Panc1 (cell line): ENCODE measurements around the gene SWAP70. TPM values are rescaled to one million over a fixed set of nuclear protein-coding genes. Genes with fewer than 3 reads are reported as not detected.
"Not testable (repeated sequence)": the region's sequence is repeated elsewhere in the genome, so short reads cannot be mapped to it uniquely, and the experiment has no call there.

ENCODE experiments used
- ATAC-seq: fragments of 200-7000 bp; cut with Tn5 transposase; 2 replicates; pipeline ENCODE4 v1.9.1; 2020; ENCODE audit warnings: mild to moderate bottlenecking, moderate library complexity
- BruUV-seq: library from RNA; stranded (reverse); fragments of 400-500 nt; replicated peaks from 2 replicates; lab custom pipeline; 2021; lab: Mats Ljungman, UMichigan
- CTCF ChIA-PET: fragments of 300-600 bp; sonication (Branson Sonifier 250); formaldehyde crosslinking; loops from one replicate; lab custom pipeline; 2022; ENCODE audit warnings: antibody characterized with exemption; lab: Charles Lee
- POLR2A ChIA-PET: fragments of 300-600 bp; sonication (Branson Sonifier 250); formaldehyde crosslinking; loops from one replicate; lab custom pipeline; 2022; ENCODE audit warnings: antibody characterized with exemption; lab: Charles Lee
- DNase-seq: peaks from one replicate; pipeline ENCODE4 v3.0.0-alpha.2; 2010; ENCODE audit warnings: low read depth, low spot score
- H3K27ac ChIP-seq: 2 replicates; pipeline ENCODE4 v1.5.1; 2011; ENCODE audit warnings: mild to moderate bottlenecking, low read length, inconsistent platforms
- H3K27me3 ChIP-seq: fragments of 200-500 bp; sonication (Bioruptor generic); 2 replicates; pipeline ENCODE4 v1.6.0; 2014; ENCODE audit warnings: low read length, inconsistent platforms; ENCODE audit not compliant: control insufficient read depth, insufficient read depth
- H3K36me3 ChIP-seq: fragments of 200-500 bp; sonication (Bioruptor generic); 2 replicates; pipeline ENCODE4 v1.5.1; 2014; ENCODE audit warnings: inconsistent platforms, mild to moderate bottlenecking, low read length, moderate library complexity; ENCODE audit not compliant: control insufficient read depth, insufficient read depth
- H3K4me1 ChIP-seq: 2 replicates; pipeline ENCODE4 v1.5.1; 2011; ENCODE audit warnings: inconsistent platforms, mild to moderate bottlenecking, low read length, moderate library complexity; ENCODE audit not compliant: control insufficient read depth, insufficient read depth
- H3K4me3 ChIP-seq, 2 experiments: 2 replicates each; pipeline ENCODE4 v1.5.1; 2011 to 2012; ENCODE audit warnings: low read depth in 2 of 2, low read length in 2 of 2, mild to moderate bottlenecking in 2 of 2, inconsistent platforms in 1 of 2, moderate library complexity in 1 of 2
- H3K9me3 ChIP-seq: fragments of 200-500 bp; sonication (Bioruptor generic); 2 replicates; pipeline ENCODE4 v1.5.1; 2014; ENCODE audit warnings: low read depth, mild to moderate bottlenecking, inconsistent platforms, low read length, moderate library complexity; ENCODE audit not compliant: control insufficient read depth, insufficient read depth
- POLR2AphosphoS5 ChIP-seq: IDR thresholded peaks from 2 replicates; pipeline ENCODE4 v1.6.1; 2012; ENCODE audit warnings: mild to moderate bottlenecking, low read depth, low read length, moderate library complexity
- REST ChIP-seq, 2 experiments: IDR thresholded peaks; 2 replicates each; pipeline ENCODE4 v1.6.1; 2011 to 2012; ENCODE audit warnings: low read depth in 2 of 2, control low read depth in 1 of 2, low read length in 1 of 2, mild to moderate bottlenecking in 1 of 2, moderate library complexity in 1 of 2; ENCODE audit not compliant: insufficient read depth in 1 of 2
- TCF7L2 ChIP-seq: IDR thresholded peaks from 2 replicates; pipeline ENCODE4 v1.6.1; 2011; ENCODE audit warnings: mild to moderate bottlenecking, low read depth, low read length, inconsistent platforms
- in situ Hi-C: cut with HindIII; loops from 2 replicates; pipeline ENCODE4 v1.10.0; 2016; ENCODE audit warnings: low sequenced_read_pairs, low pct_unique_long_range_greater_than_20kb
- intact Hi-C: fragments of 100-400 bp; cut with micrococcal nuclease; formaldehyde crosslinking; loops from one replicate; pipeline ENCODE4 v1.10.0; 2022; ENCODE audit not compliant: unreplicated experiment
- total RNA-seq: library from RNA; stranded (reverse); gene quantifications from one replicate; pipeline ENCODE4 v1.2.1, GENCODE V29; 2021; ENCODE audit not compliant: unreplicated experiment
- TF ChIP-seq, protein P1 (sequence below): fragments of 450-650 bp; IDR thresholded peaks from 2 replicates; pipeline ENCODE4 v1.5.1; 2017; ENCODE audit warnings: mild to moderate bottlenecking

The SWAP70 gene
- total RNA-seq, 1 experiment from 2014 or later = 96.0 TPM

DNA sequence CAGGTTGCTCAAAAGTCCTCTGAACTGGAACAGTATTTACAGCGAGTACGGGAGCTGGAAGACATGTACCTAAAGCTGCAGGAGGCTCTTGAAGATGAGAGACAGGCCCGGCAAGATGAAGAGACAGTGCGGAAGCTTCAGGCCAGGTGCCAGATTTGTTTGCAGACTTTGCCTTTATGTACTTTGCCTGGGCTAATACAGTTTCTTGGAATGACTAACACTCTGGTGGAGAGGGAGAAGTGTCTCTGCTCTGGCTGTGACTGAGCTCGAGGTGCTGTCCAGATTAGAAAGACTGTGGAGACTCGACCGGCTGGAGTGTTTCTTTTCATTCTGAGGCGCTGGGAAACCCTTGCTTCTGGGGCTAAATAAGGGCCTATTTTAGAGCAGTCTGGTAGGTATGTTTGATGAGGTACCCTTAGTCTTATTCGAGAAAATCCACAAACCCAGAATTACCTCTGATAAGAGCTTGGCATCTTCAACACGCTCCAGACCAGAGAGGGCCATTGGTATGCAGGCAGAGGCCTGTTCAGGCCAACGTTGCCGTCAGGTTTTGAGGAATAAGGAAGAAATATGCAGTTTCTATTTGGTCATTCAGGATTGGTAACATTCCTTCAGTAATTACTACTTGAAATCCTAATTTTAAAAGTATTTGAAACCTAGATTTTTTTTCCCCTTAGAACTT, 76.5 kb downstream of the SWAP70 start:
- H3K4me3 ChIP-seq = no peak overlapping the region
- no TSS peak for BruUV-seq
- no peak for DNase-seq
- peaks cover 9% of the 10 kb centered on the region; the same call in 1 of the 2 replicates for H3K9me3 ChIP-seq
- TF ChIP-seq, protein P1, sequence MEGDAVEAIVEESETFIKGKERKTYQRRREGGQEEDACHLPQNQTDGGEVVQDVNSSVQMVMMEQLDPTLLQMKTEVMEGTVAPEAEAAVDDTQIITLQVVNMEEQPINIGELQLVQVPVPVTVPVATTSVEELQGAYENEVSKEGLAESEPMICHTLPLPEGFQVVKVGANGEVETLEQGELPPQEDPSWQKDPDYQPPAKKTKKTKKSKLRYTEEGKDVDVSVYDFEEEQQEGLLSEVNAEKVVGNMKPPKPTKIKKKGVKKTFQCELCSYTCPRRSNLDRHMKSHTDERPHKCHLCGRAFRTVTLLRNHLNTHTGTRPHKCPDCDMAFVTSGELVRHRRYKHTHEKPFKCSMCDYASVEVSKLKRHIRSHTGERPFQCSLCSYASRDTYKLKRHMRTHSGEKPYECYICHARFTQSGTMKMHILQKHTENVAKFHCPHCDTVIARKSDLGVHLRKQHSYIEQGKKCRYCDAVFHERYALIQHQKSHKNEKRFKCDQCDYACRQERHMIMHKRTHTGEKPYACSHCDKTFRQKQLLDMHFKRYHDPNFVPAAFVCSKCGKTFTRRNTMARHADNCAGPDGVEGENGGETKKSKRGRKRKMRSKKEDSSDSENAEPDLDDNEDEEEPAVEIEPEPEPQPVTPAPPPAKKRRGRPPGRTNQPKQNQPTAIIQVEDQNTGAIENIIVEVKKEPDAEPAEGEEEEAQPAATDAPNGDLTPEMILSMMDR = no peak
- TF ChIP-seq TCF7L2 (no peak), POLR2AphosphoS5 (no peak)
- H3K36me3 ChIP-seq = peaks cover 23% of the 10 kb centered on the region
- in situ Hi-C loops = no loop called here
- H3K4me1 ChIP-seq = peaks cover 21% of the 10 kb centered on the region
- no peaks in the 10 kb centered on the region for H3K27me3 ChIP-seq
- CTCF ChIA-PET = no interaction called here
- no peak overlapping the region for H3K27ac ChIP-seq
- POLR2A ChIA-PET = interaction anchor here (0.6 kb wide), 1 partner anchor 624 kb away, joined by 3 read pairs; no protein-coding TSS in a partner anchor
- intact Hi-C loops = no loop called here
- ATAC-seq = no peak

- intact Hi-C loops = no loop called here
- no TSS peak for BruUV-seq
Observed at GRCh38 chr11:9741260-9741659, 77.4 kb downstream of the SWAP70 start.

DNA sequence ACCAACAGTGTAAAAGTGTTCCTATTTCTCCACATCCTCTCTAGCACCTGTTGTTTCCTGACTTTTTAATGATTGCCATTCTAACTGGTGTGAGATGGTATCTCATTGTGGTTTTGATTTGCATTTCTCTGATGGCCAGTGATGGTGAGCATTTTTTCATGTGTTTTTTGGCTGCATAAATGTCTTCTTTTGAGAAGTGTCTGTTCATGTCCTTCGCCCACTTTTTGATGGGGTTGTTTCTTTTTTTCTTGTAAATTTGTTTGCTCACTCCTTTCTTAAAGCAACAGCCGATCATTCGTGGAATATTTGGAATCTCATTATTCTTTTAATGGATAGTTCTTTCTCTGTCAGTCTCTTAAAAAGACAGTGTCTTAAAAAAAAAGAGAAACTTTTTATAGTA, 79.6 kb downstream of the SWAP70 start:
- ATAC-seq, POLR2A ChIA-PET, in situ Hi-C loops, CTCF ChIA-PET, intact Hi-C loops, H3K27ac ChIP-seq, DNase-seq, H3K4me3 ChIP-seq, H3K27me3 ChIP-seq, BruUV-seq, H3K9me3 ChIP-seq: not testable (repeated sequence)
- Histone ChIP-seq H3K4me1 (peaks cover 13% of the 10 kb centered on the region), H3K36me3 (peaks cover 22% of the 10 kb centered on the region)

More at GRCh38 chr11:9741260-9741659, 77.4 kb downstream of the SWAP70 start:
- Histone ChIP-seq H3K36me3 (peaks cover 22% of the 10 kb centered on the region), H3K4me1 (peaks cover 16% of the 10 kb centered on the region), H3K9me3 (no peaks in the 10 kb centered on the region), H3K4me3 (no peak overlapping the region), H3K27me3 (no peaks in the 10 kb centered on the region), H3K27ac (no peak overlapping the region)
- ChIA-PET POLR2A (no interaction called here), CTCF (no interaction called here)
- in situ Hi-C loops = no loop called here
- TF ChIP-seq POLR2AphosphoS5 (no peak), REST (IDR thresholded peaks at IDR 0.05; ENCODE audit: insufficient read depth in 1 of 2, low read depth in 2 of 2, low read length in 1 of 2) (no peak)
- ATAC-seq (no peak), DNase-seq (no peak)
